T-helper 22 cell (primary cell): ENCODE results near the gene NRG2.
A peak's percentile ranks its signal among the peaks of the same experiment; 100 is the strongest.

Source experiments
- DNase-seq: peaks from one replicate; pipeline ENCODE4 v3.0.0-alpha.2; 2020; ENCODE audit warnings: low read depth

Gene NRG2

GRCh38 chr5:139854953-139855352 lies 188.1 kb downstream of the NRG2 start:
- no peak for DNase-seq

GRCh38 chr5:139854029-139854605 lies 189.0 kb downstream of the NRG2 start:
- DNase-seq, result no peak

DNA sequence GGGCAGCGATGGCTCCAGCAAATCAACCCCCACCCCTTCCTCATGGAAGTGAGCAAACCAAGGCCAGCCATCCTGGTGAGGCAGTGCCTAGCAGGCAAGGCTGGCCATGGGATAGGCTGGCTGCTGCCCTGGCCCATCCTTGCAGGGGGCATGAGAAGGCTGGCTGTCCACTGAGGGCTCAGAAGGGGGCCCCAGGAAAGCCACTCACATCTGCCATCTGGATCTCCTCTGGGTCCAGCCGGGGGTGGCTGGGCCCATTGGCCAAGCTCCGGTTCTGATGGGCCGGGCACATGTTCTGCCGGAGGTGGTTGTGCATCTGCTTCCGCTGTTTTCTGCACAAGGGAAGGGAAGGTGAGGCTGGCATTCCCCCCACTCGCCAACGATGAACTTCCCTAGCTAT lies 190.4 kb downstream of the NRG2 start:
- no peak for DNase-seq

- DNase-seq, result no peak
Observed at GRCh38 chr5:139851558-139851957, 191.5 kb downstream of the NRG2 start.

DNA sequence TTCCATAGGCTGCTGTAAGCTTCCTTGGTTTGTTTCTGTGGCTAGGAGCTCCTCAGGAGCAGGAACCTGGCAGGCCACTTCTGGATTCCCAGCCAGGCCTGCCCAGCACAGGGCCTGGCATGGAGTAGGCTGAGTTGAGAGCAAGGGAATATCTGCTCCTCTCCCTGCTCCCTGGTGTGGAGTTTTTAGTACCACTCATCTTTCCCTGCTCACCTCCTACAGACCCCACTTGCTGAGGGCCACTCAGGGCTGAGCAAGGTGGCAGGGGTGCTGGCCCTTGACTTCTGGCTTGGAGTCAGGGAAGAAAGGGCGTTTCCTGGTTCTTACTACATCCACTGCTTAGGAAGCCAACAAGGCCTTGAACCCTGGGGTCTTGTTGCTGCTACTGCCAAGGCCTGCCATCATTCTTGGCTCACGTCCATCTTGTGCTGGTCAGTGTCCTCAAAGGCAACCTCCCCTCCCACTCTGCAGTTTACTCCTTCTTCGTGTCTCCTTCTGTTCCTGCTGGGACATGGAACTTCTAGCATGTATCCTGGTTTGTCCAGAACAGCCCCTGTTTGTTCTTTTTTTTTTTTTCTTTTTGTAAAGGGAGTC lies 192.6 kb downstream of the NRG2 start:
- DNase-seq, result no peak

DNA sequence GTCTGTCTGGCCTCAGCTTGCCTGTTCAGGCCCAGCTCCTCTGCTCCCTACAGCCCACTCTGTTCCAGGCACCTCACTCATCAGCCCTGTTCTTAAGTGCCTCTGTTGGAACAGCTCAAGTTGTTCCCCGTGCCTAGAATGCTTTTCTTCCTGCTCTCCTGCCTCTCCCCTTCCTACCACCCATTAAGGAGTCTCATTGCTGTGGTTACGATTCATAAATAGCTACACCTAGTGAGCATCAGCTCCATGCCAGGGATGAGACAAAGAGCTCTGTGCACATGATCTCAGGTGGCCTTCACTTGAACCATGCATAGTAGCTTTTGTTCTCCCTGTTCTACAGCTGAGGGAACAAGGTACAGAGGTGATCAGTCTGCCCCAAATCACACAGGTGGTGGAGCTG lies 193.2 kb downstream of the NRG2 start:
- DNase-seq, result no peak

GRCh38 chr5:139849501-139849900 lies 193.6 kb downstream of the NRG2 start:
- no peak for DNase-seq

- DNase-seq, result no peak
Observed at GRCh38 chr5:139848508-139849100, 194.5 kb downstream of the NRG2 start.

- DNase-seq, result peak; percentile 55
Observed at GRCh38 chr5:139847790-139848507, 195.2 kb downstream of the NRG2 start.

DNA sequence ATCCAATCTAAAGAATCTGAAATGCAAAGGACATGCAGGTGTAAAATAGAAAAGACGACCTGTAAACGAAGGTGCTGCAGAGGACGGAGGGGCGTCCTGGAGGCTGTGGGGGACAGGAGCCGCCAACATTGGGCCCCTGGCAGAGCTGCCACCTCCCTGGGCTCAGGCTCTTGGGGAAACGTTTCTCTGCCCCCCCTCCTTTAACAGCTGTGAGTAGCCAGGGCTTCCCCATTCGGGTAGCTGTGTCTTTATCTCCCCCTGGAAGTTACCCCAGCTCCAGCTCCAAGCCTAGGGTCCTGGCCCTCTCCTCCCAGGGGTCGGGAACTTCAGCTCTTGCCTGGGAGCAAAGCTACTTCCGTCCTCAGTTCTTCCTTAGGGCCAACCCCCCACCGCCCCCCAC lies 196.0 kb downstream of the NRG2 start:
- DNase-seq, result no peak

DNA sequence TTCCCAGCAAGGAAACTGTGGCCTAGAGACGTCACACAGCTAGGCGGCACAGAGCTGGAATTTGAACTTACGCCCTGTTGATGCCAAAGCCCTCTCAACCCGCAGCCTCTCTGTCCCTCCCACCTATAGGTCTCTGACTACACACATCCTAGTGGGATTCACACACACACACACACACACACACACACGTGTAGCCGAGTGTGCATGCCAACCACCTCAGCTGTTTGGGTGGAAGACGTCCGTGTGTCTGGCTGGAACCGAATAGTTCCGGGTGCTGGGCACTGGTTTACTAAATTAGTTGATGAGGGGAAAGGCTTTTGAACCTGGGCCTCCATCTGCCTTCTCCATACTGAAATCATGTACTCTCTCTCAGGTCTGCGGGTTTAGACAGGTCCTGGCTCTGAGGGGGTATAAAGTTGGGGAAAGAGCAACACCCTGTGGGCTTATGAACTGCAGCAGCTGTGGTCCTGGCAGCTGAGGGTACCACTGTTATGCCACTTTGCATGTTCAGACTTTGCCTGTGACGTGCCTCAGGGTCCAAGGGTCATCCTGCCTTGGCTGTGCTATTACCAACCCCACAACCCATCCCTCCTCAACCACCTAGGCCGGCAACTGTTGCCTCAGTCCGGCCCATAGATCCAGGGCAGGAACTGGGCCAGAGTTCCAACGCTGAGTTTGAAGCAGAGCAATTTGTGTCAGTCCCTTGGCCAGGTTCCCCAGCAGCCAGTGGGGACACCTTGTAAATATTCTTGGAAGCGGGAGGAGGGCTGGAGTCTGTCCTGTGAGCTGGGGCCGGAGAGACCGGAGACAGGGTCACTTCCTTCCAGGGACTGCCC lies 197.0 kb downstream of the NRG2 start:
- DNase-seq, result no peak

GRCh38 chr5:139844472-139845145 lies 198.5 kb downstream of the NRG2 start:
- peak; percentile 34 for DNase-seq

DNA sequence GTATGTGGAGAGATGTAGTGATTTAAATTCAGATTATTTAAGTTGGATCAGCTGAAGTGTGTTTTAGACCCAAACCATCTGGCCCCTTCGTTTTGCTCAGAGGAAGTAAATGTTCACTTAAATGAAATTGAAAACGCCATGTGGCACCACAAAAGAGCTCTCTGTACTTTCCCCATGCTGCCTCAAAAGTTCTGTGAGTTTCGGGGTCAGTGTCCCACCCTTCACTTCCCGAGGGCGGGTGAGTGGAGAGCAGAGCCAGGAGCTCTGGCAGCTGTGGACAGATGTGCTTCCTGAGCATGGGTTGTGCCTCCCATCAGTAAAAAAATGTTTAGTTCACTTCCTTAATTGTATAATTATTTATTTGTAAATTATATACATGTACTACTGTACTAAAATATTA lies 199.1 kb downstream of the NRG2 start:
- DNase-seq, result no peak

DNA sequence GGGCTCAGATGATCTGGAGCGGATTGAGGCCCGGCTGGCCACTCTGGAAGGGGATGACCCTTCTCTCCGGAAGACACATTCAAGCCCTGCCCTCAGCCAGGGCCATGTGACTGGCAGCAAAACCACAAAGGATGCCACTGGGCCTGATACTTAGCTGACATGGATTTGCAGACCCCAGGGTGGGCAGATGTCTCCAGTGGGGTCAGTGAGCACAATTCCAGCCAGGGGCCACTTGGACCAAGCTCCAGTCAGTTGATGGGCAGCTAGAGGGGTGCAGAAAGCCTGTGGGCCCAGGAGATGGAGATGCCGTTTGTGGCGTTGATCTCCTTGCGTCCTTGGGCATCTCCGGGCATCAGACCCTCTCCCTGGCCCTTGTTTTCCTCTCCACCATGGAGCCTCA lies 200.8 kb downstream of the NRG2 start:
- DNase-seq, result no peak

- no peak for DNase-seq
Observed at GRCh38 chr5:139841549-139841948, 201.6 kb downstream of the NRG2 start.

DNA sequence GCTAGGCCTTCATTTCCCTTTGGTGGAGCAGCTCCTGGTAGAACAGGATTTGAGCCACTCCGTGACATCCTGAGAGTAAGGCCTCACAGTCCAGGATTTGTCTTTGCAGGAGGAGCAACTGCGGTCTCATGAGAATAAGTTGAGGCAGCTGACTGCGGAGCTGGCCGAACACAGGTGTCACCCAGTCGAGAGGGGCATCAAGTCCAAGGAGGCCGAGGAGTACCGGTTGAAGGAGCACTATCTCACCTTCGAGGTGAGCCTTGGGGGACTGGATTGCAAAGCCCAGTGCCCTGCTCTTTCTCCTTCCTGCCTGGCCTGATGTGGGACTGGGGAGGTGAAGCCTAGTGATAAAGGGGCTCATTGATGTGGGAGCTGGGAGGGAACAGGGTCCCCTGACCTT lies 203.2 kb downstream of the NRG2 start:
- no peak for DNase-seq

- no peak for DNase-seq
Observed at GRCh38 chr5:139839232-139839815, 203.8 kb downstream of the NRG2 start.

GRCh38 chr5:139838381-139839197 lies 204.5 kb downstream of the NRG2 start:
- no peak for DNase-seq

- DNase-seq, result no peak
Observed at GRCh38 chr5:139837711-139838380, 205.3 kb downstream of the NRG2 start.
